Osteocyte (in vitro differentiated cells): Measurements from ENCODE around the gene RAPGEF2. TPM values are rescaled to one million over a fixed set of nuclear protein-coding genes. Genes with fewer than 3 reads are reported as not detected.

Experiments used
- DNase-seq: peaks from one replicate; pipeline ENCODE4 v3.0.0; 2021; ENCODE audit warnings: mixed read lengths; ENCODE audit not compliant: unreplicated experiment; ENCODE audit errors: extremely low spot score
- H3K27ac Mint-ChIP-seq: one replicate; pipeline ENCODE4 v1.8.0; 2021; ENCODE audit warnings: mild to moderate bottlenecking, mixed read lengths; ENCODE audit not compliant: unreplicated experiment
- H3K27me3 Mint-ChIP-seq: one replicate; pipeline ENCODE4 v1.8.0; 2021; ENCODE audit warnings: mixed read lengths; ENCODE audit not compliant: unreplicated experiment
- H3K36me3 Mint-ChIP-seq: one replicate; pipeline ENCODE4 v1.8.0; 2021; ENCODE audit warnings: mixed read lengths; ENCODE audit not compliant: unreplicated experiment
- H3K4me1 Mint-ChIP-seq: one replicate; pipeline ENCODE4 v1.8.0; 2021; ENCODE audit warnings: mixed read lengths; ENCODE audit not compliant: unreplicated experiment
- H3K4me3 Mint-ChIP-seq: one replicate; pipeline ENCODE4 v1.8.0; 2021; ENCODE audit warnings: mild to moderate bottlenecking, moderate library complexity, mixed read lengths; ENCODE audit not compliant: unreplicated experiment
- H3K9me3 Mint-ChIP-seq: one replicate; pipeline ENCODE4 v1.8.0; 2021; ENCODE audit warnings: mixed read lengths; ENCODE audit not compliant: unreplicated experiment
- CTCF ChIP-seq: fragments of 200-600 bp; sonication (generic); IDR thresholded peaks from 2 replicates; pipeline ENCODE4 v1.5.0; 2021; ENCODE audit warnings: antibody characterized with exemption, mild to moderate bottlenecking, moderate library complexity
- total RNA-seq: library from RNA; stranded (reverse); gene quantifications from 2 replicates; pipeline ENCODE4 v1.2.1, GENCODE V29; 2021

RAPGEF2 gene
- total RNA-seq, 1 donor from 2014 or later, result 22.7 TPM

DNA sequence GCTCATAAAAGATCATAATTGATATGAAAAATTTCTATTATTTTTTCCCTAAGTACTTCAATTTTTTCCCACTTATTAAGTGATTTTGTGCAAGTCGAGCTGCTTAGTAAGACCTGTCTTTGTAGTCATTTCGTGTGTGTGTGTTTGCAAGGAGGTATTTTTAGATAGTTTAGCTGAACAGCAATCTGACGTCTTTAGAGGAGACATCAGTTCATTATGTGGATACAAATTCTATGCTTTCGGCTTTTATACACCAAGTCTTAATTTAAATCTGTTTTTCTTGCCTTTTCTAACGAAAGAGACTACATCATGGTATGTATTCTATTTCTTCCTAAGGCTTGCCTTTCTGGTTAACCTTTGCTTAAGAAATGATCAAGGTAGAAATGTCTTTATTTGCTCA, 179.4 kb downstream of the RAPGEF2 start:
- Mint-ChIP-seq H3K27me3 (no peaks in the 10 kb centered on the region), H3K36me3 (peaks cover 9% of the 10 kb centered on the region), H3K27ac (no peak overlapping the region), H3K4me3 (no peak overlapping the region), H3K4me1 (peaks cover 27% of the 10 kb centered on the region), H3K9me3 (no peaks in the 10 kb centered on the region)
- no peak for TF ChIP-seq CTCF
- no peak for DNase-seq

GRCh38 chr4:159282944-159283343, 180.1 kb downstream of the RAPGEF2 start:
- H3K27ac Mint-ChIP-seq, result no peak overlapping the region
- H3K27me3 Mint-ChIP-seq, result no peaks in the 10 kb centered on the region
- H3K4me3 Mint-ChIP-seq, result no peak overlapping the region
- H3K4me1 Mint-ChIP-seq, result peaks cover 27% of the 10 kb centered on the region
- TF ChIP-seq CTCF, result no peak
- H3K36me3 Mint-ChIP-seq, result peaks cover 3% of the 10 kb centered on the region
- no peaks in the 10 kb centered on the region for H3K9me3 Mint-ChIP-seq
- no peak for DNase-seq

- H3K4me1 Mint-ChIP-seq, result peaks cover 29% of the 10 kb centered on the region
- H3K4me3 Mint-ChIP-seq, result no peak overlapping the region
- TF ChIP-seq CTCF, result no peak
- H3K36me3 Mint-ChIP-seq, result peaks cover 3% of the 10 kb centered on the region
- DNase-seq, result no peak
- H3K27ac Mint-ChIP-seq, result peak overlapping the region; percentile 28
- no peaks in the 10 kb centered on the region for H3K9me3 Mint-ChIP-seq
- H3K27me3 Mint-ChIP-seq, result no peaks in the 10 kb centered on the region
Observed at GRCh38 chr4:159283696-159284095, 180.8 kb downstream of the RAPGEF2 start.

GRCh38 chr4:159284113-159284512, 181.2 kb downstream of the RAPGEF2 start:
- H3K4me1 Mint-ChIP-seq, result peaks cover 30% of the 10 kb centered on the region
- DNase-seq, result no peak
- no peak overlapping the region for H3K4me3 Mint-ChIP-seq
- no peaks in the 10 kb centered on the region for H3K9me3 Mint-ChIP-seq
- no peaks in the 10 kb centered on the region for H3K27me3 Mint-ChIP-seq
- peak overlapping the region; percentile 28 for H3K27ac Mint-ChIP-seq
- peaks cover 3% of the 10 kb centered on the region for H3K36me3 Mint-ChIP-seq
- TF ChIP-seq CTCF, result no peak

DNA sequence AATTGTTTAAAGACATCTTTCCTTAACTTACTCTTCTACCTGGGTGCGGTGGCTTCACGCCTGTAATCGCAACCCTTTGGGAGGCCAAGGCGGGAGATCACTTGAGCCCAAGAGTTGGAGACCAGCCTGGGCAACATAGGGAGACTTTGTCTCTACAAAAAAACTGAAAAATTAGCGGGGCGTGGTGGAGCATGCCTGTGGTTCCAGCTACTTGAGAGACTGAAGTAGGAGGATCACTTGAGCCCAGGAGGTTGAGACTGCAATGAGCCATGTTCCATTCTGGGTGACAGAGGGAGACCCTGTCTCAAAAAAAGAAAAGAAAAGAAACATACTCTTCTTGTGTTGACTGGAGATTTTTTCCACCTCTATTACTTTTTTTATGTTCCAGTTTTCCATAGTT, 181.9 kb downstream of the RAPGEF2 start:
- H3K9me3 Mint-ChIP-seq, result no peaks in the 10 kb centered on the region
- no peaks in the 10 kb centered on the region for H3K27me3 Mint-ChIP-seq
- H3K4me1 Mint-ChIP-seq, result peaks cover 30% of the 10 kb centered on the region
- H3K27ac Mint-ChIP-seq, result no peak overlapping the region
- H3K36me3 Mint-ChIP-seq, result peaks cover 3% of the 10 kb centered on the region
- no peak for TF ChIP-seq CTCF
- DNase-seq, result no peak
- no peak overlapping the region for H3K4me3 Mint-ChIP-seq
